Heart left ventricle (tissue), 16 donors: ENCODE measurements around the gene OPCML. TPM values are rescaled to one million over a fixed set of nuclear protein-coding genes. Genes with fewer than 3 reads are reported as not detected.

Source experiments
- ATAC-seq, 4 donors: fragments of 200-7000 bp; cut with Tn5 transposase; one replicate each; pipeline ENCODE4 v1.9.1; 2020 to 2022; ENCODE audit warnings: moderate library complexity in 4 of 4, mild to moderate bottlenecking in 3 of 4, moderate number of reproducible peaks in 1 of 4
- DNase-seq, 5 donors: peaks; one replicate each; pipeline ENCODE4 v3.0.0-alpha.2; 2020
- H3K27ac ChIP-seq, 12 donors: fragments of 200-600 bp; sonication (generic) in 4 of 12; one replicate each; pipeline versions ENCODE4 v1.5.0 to v1.8.0; 2016 to 2022; ENCODE audit warnings: mild to moderate bottlenecking in 2 of 12
- H3K27me3 ChIP-seq, 9 donors: fragments of 200-600 bp; sonication (generic) in 2 of 9; one replicate each; pipeline versions ENCODE4 v1.5.1 to v1.8.0; 2016 to 2022; ENCODE audit warnings: mild to moderate bottlenecking in 3 of 9
- H3K36me3 ChIP-seq, 9 donors: fragments of 200-600 bp; sonication (generic) in 2 of 9; one replicate each; pipeline versions ENCODE4 v1.5.0 to v1.8.0; 2018 to 2022; ENCODE audit warnings: mild to moderate bottlenecking in 2 of 9
- H3K4me1 ChIP-seq, 12 donors: fragments of 200-600 bp; sonication (generic) in 4 of 12; one replicate each; pipeline versions ENCODE4 v1.5.0 to v1.8.0; 2016 to 2022; ENCODE audit warnings: mild to moderate bottlenecking in 3 of 12
- H3K4me3 ChIP-seq, 12 donors: fragments of 200-600 bp; sonication (generic) in 4 of 12; one replicate each; pipeline versions ENCODE4 v1.5.0 to v1.8.0; 2017 to 2022; ENCODE audit warnings: mild to moderate bottlenecking in 9 of 12, moderate library complexity in 4 of 12
- H3K9me3 ChIP-seq, 12 donors: fragments of 200-600 bp; sonication (generic) in 4 of 12; one replicate each; pipeline versions ENCODE4 v1.5.0 to v1.8.0; 2016 to 2022; ENCODE audit warnings: mild to moderate bottlenecking in 1 of 12
- POLR2A ChIP-seq, 2 donors: fragments of 450-650 bp; IDR thresholded peaks; one replicate each; pipeline ENCODE4 v1.6.1; 2017; ENCODE audit warnings: antibody characterized with exemption in 2 of 2, mild to moderate bottlenecking in 2 of 2, moderate library complexity in 2 of 2
- WGBS, 4 donors: extraction: QIAGEN DNeasy Blood & Tissue Kit in 2 of 4; methylation state at CpG; one replicate each; pipeline versions ENCODE4 v1.1.5 to v1.1.7; 2013 to 2018; 5-methylcytosine and 5-hydroxymethylcytosine counted together
- intact Hi-C, 10 donors: fragments of 100-400 bp; cut with DNase I; formaldehyde crosslinking; loops; one replicate each; pipeline versions ENCODE4 v1.11.1 to v1.14.2; 2022
- polyA plus RNA-seq, 2 donors: library from polyadenylated mRNA; stranded (reverse); fragments of 200-250 nt; gene quantifications; one replicate each; pipeline ENCODE4 v1.2.3, GENCODE V29; 2013
- total RNA-seq, 9 donors: library from RNA; depleted of rRNA in 2 of 9; stranded (reverse); fragments of >200 nt in 2 of 9; fragmentation: NEBNext Ultra II Directional in 3 of 9; extraction: Animal tissue kit (Norgen Biotek cat#: 25700) in 3 of 9; gene quantifications; one replicate each; pipeline versions ENCODE4 v1.1.0 to v1.2.4, GENCODE V29; 2016 to 2023
- TF ChIP-seq, protein P1 (sequence below), 12 donors: fragments of 200-600 bp; sonication (generic) in 4 of 12; IDR thresholded peaks; one replicate each; pipeline versions ENCODE4 v1.5.0 to v1.8.0; 2018 to 2022; ENCODE audit warnings: antibody characterized with exemption in 12 of 12, mild to moderate bottlenecking in 5 of 12
- donor health status: ischemic (EF 13 %, LVEDD 7.1; RV severe dilation, severe dysfunction).
- donor health status: healthy with polysubstance abuse.
- donor health status: DM: no; HTN: yes; CAD: no.
- donor health status: DM: no; HTN: no; CAD: no.
- donor health status: ischemic (EF 25% LVEDD 6.9; RV normal size, moderate dysfunction).
- donor health status: ischemic (EF 25% LVEDD 5.7; RV mildly dilated, moderate dysfunction).
- donor health status: healthy.
- donor health status: DM: yes; HTN: yes; CAD: no.
- donor health status: ischemic (EF 35%, LVEDD 5.7; RV mildly dilated, moderate dysfunction).
- donor health status: nonischemic (EF 11% LVEDD 7.7; RV severe dilation, severe dysfunction).
- donor health status: DM: yes; HTN: yes; CAD: no.
- donor health status: PGD.
- donor health status: ischemic (EF 29% LVEDD 5.4; RV normal size, mild dysfunction).
- donor health status: nonischemic (EF 23%, LVEDD 6.1; RV moderate dilation, normal function).

The OPCML gene
- total and polyA plus RNA-seq, 11 donors: 0.04 to 1.3 (median 0.23) TPM; not detected in 3

DNA sequence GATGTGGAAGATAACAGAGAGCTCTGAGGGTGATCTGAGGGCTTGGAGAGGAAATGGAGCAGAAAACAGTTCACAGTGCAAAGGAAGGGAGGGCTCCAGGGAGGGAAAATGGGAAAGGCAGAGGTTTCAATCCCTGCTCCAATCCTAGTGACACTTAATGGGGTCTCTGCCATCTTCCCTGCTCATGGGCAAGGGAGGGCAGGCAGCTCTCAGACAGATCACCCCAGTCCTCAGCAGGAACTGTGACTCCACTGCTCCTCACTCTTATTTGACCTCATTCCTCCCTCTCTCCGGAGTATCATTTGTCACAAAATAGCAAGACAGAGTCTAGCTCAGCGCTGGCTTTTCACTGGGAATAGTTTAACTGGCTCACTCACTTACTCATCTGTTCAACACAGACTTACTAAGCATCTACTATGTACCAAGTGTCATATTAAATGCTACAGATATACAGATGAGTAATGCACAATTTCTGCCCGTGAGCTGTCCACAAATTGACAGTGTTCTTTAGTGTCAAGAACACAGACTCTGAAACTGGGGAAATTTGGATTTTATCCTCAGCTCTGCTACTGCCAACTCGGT, 817.4 kb downstream of the OPCML start:
- H3K9me3 ChIP-seq: no peaks in the 10 kb centered on the region
- peaks cover 0 to 4% (median 0%) of the 10 kb centered on the region in 12 donors for H3K4me1 ChIP-seq
- no peaks in the 10 kb centered on the region for H3K27me3 ChIP-seq
- intact Hi-C loops: no loop called here
- ATAC-seq (no peak), DNase-seq (no peak)
- whole genome bisulfite sequencing, 4 donors: 77 to 98% (median 87%) methylated on average over 4 of the region's 4 CpGs
- H3K27ac ChIP-seq: no peak overlapping the region
- H3K4me3 ChIP-seq: no peak overlapping the region
- H3K36me3 ChIP-seq: no peaks in the 10 kb centered on the region
- TF ChIP-seq, protein P1, sequence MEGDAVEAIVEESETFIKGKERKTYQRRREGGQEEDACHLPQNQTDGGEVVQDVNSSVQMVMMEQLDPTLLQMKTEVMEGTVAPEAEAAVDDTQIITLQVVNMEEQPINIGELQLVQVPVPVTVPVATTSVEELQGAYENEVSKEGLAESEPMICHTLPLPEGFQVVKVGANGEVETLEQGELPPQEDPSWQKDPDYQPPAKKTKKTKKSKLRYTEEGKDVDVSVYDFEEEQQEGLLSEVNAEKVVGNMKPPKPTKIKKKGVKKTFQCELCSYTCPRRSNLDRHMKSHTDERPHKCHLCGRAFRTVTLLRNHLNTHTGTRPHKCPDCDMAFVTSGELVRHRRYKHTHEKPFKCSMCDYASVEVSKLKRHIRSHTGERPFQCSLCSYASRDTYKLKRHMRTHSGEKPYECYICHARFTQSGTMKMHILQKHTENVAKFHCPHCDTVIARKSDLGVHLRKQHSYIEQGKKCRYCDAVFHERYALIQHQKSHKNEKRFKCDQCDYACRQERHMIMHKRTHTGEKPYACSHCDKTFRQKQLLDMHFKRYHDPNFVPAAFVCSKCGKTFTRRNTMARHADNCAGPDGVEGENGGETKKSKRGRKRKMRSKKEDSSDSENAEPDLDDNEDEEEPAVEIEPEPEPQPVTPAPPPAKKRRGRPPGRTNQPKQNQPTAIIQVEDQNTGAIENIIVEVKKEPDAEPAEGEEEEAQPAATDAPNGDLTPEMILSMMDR (IDR thresholded peaks at IDR 0.05): no peak

GRCh38 chr11:132712466-132712865, 819.8 kb downstream of the OPCML start:
- H3K27me3 ChIP-seq: peaks cover 0 to 3% (median 0%) of the 10 kb centered on the region in 9 donors
- intact Hi-C loops: no loop called here
- H3K9me3 ChIP-seq: no peaks in the 10 kb centered on the region
- no peaks in the 10 kb centered on the region for H3K36me3 ChIP-seq
- H3K4me3 ChIP-seq: no peak overlapping the region
- no peak for TF ChIP-seq POLR2A (IDR thresholded peaks at IDR 0.05)
- TF ChIP-seq, protein P1 (IDR thresholded peaks at IDR 0.05): no peak
- ATAC-seq: no peak
- no peak for DNase-seq
- 87 to 92% (median 88%) methylated on average over 15 of the region's 15 CpGs for WGBS, 4 donors
- H3K4me1 ChIP-seq: no peaks in the 10 kb centered on the region
- no peak overlapping the region for H3K27ac ChIP-seq

DNA sequence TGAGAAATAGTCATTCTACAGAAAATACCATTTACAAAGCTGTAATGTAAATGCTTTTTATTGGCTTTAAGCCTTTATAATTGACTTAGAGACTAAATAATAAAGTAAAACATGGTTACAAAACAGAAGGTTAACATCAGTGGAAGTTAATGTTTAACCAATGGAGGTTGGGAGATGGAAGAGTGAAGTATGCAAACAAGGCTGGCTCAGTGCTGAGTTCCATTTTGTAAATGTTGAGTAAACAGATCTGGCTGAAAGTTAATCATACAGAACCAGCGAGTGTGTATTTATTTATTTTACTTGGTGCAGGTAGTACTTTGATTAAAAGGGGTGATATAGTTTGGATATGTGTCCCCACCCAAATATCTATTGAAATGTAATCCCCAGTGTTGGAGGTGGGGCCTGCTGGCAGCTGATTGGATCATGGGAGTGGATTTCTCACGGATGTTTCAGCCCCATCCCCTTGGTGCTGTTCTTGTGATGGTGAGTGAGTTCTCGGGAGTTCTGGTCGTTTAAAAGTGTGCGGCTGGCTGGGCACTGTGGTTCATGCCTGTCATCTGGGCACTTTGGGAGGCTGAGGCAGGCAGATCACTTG, 827.4 kb downstream of the OPCML start:
- no peak overlapping the region for H3K4me3 ChIP-seq
- no peak for DNase-seq
- no peak for TF ChIP-seq POLR2A (IDR thresholded peaks at IDR 0.05)
- TF ChIP-seq, protein P1 (IDR thresholded peaks at IDR 0.05): no peak
- no peaks in the 10 kb centered on the region for H3K36me3 ChIP-seq
- intact Hi-C loops: no loop called here
- peaks cover 0 to 3% (median 0%) of the 10 kb centered on the region in 9 donors for H3K27me3 ChIP-seq
- no peak for ATAC-seq
- WGBS, 4 donors: 74 to 83% (median 78%) methylated on average over 5 of the region's 5 CpGs
- no peaks in the 10 kb centered on the region for H3K4me1 ChIP-seq
- H3K9me3 ChIP-seq: peaks cover 0 to 26% (median 8%) of the 10 kb centered on the region in 12 donors
- no peak overlapping the region for H3K27ac ChIP-seq

DNA sequence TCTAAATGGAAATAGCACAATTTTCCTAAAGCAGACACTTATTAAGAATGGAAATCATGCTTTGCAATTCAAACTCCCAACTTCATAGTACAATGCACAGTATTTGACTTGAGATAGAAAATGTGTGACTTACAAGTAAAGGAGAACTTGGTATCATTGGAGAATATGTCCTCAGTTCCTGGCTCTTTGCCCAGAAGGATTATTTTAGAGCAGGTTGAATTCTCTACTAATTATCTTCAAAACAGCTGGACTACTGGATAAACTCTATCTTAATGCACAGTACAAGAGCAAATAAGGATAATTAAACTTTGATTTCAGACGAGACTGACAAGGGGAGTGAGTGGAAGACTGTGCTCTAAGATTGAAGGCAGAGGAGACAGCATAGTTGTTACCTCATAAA, 839.4 kb downstream of the OPCML start:
- DNase-seq (no peak), ATAC-seq (no peak)
- H3K9me3 ChIP-seq: peaks cover 0 to 6% (median 0%) of the 10 kb centered on the region in 12 donors
- TF ChIP-seq, protein P1 (IDR thresholded peaks at IDR 0.05): no peak
- TF ChIP-seq POLR2A (IDR thresholded peaks at IDR 0.05): no peak
- no peak overlapping the region for H3K27ac ChIP-seq
- no peaks in the 10 kb centered on the region for H3K27me3 ChIP-seq
- H3K36me3 ChIP-seq: no peaks in the 10 kb centered on the region
- 12 to 29% (median 21%) methylated on average over 1 of the region's 1 CpG for WGBS, 4 donors
- no peak overlapping the region for H3K4me3 ChIP-seq
- intact Hi-C loops: no loop called here
- no peaks in the 10 kb centered on the region for H3K4me1 ChIP-seq
